Measurements from ENCODE around the gene PLD1. TPM values are rescaled to one million over a fixed set of nuclear protein-coding genes. Genes with fewer than 3 reads are reported as not detected.

Gene PLD1
- total RNA-seq, 1 donor from 2014 or later, result 29.1 TPM

- no peak for DNase-seq (ENCODE audit: low spot score in 2 of 2, unreplicated experiment in 2 of 2)
- H3K4me3 Mint-ChIP-seq, result no peak overlapping the region
- no peak overlapping the region for H3K27ac Mint-ChIP-seq
- peaks cover 8% of the 10 kb centered on the region for H3K36me3 Mint-ChIP-seq
- H3K27me3 Mint-ChIP-seq (ENCODE audit: low read depth), result no peaks in the 10 kb centered on the region
- no peaks in the 10 kb centered on the region for H3K4me1 Mint-ChIP-seq
- no peak for TF ChIP-seq CTCF (IDR thresholded peaks at IDR 0.05; ENCODE audit: unreplicated experiment)
- H3K9me3 Mint-ChIP-seq, result no peaks in the 10 kb centered on the region
These were observed 210.3 kb downstream of the PLD1 start for GRCh38 chr3:171600030-171600429.

- TF ChIP-seq CTCF (IDR thresholded peaks at IDR 0.05; ENCODE audit: unreplicated experiment), result no peak
- DNase-seq (ENCODE audit: low spot score in 2 of 2, unreplicated experiment in 2 of 2), result no peak
- Mint-ChIP-seq H3K4me1 (no peaks in the 10 kb centered on the region), H3K9me3 (no peaks in the 10 kb centered on the region), H3K36me3 (peaks cover 8% of the 10 kb centered on the region), H3K27ac (no peak overlapping the region), H3K27me3 (ENCODE audit: low read depth) (no peaks in the 10 kb centered on the region), H3K4me3 (no peak overlapping the region)
These were observed 211.3 kb downstream of the PLD1 start for GRCh38 chr3:171598990-171599389.

- H3K27me3 Mint-ChIP-seq (ENCODE audit: low read depth), result no peaks in the 10 kb centered on the region
- no peak overlapping the region for H3K27ac Mint-ChIP-seq
- no peak overlapping the region for H3K4me3 Mint-ChIP-seq
- no peaks in the 10 kb centered on the region for H3K4me1 Mint-ChIP-seq
- TF ChIP-seq CTCF (IDR thresholded peaks at IDR 0.05; ENCODE audit: unreplicated experiment), result no peak
- DNase-seq (ENCODE audit: low spot score in 2 of 2, unreplicated experiment in 2 of 2), result no peak
- H3K9me3 Mint-ChIP-seq, result no peaks in the 10 kb centered on the region
- no peaks in the 10 kb centered on the region for H3K36me3 Mint-ChIP-seq
These were observed 217.5 kb downstream of the PLD1 start for GRCh38 chr3:171592786-171593185.

GRCh38 chr3:171591070-171591469 is 219.2 kb downstream of the PLD1 start:
- H3K27ac Mint-ChIP-seq, result no peak overlapping the region
- H3K4me3 Mint-ChIP-seq, result no peak overlapping the region
- no peaks in the 10 kb centered on the region for H3K27me3 Mint-ChIP-seq (ENCODE audit: low read depth)
- TF ChIP-seq CTCF (IDR thresholded peaks at IDR 0.05; ENCODE audit: unreplicated experiment), result no peak
- peaks cover 3% of the 10 kb centered on the region for H3K4me1 Mint-ChIP-seq
- no peak for DNase-seq (ENCODE audit: low spot score in 2 of 2, unreplicated experiment in 2 of 2)
- H3K9me3 Mint-ChIP-seq, result no peaks in the 10 kb centered on the region
- H3K36me3 Mint-ChIP-seq, result no peaks in the 10 kb centered on the region

- Mint-ChIP-seq H3K27me3 (ENCODE audit: low read depth) (no peaks in the 10 kb centered on the region), H3K9me3 (peaks cover 3% of the 10 kb centered on the region), H3K4me1 (peaks cover 7% of the 10 kb centered on the region), H3K36me3 (no peaks in the 10 kb centered on the region), H3K4me3 (no peak overlapping the region), H3K27ac (no peak overlapping the region)
- no peak for DNase-seq (ENCODE audit: low spot score in 2 of 2, unreplicated experiment in 2 of 2)
- no peak for TF ChIP-seq CTCF (IDR thresholded peaks at IDR 0.05; ENCODE audit: unreplicated experiment)
These were observed 224.0 kb downstream of the PLD1 start for GRCh38 chr3:171586274-171586673.

- DNase-seq (ENCODE audit: low spot score in 2 of 2, unreplicated experiment in 2 of 2), result no peak
- TF ChIP-seq CTCF (IDR thresholded peaks at IDR 0.05; ENCODE audit: unreplicated experiment), result no peak
These were observed 225.2 kb downstream of the PLD1 start for GRCh38 chr3:171585039-171585438.

More at GRCh38 chr3:171585039-171585438, 225.2 kb downstream of the PLD1 start:
- H3K27me3 Mint-ChIP-seq (ENCODE audit: low read depth), result no peaks in the 10 kb centered on the region
- no peaks in the 10 kb centered on the region for H3K36me3 Mint-ChIP-seq
- H3K27ac Mint-ChIP-seq, result no peak overlapping the region
- peaks cover 3% of the 10 kb centered on the region for H3K9me3 Mint-ChIP-seq
- no peak overlapping the region for H3K4me3 Mint-ChIP-seq
- peaks cover 7% of the 10 kb centered on the region for H3K4me1 Mint-ChIP-seq

Measured in mesothelial cell of epicardium (in vitro differentiated cells).